H1 (cell line): Measurements from ENCODE around the gene HS1BP3.

Experiments used
- ASH2L ChIP-seq: fragments of 200-600, 300-600 bp; sonication (generic); IDR thresholded peaks from one replicate; pipeline ENCODE4 v1.7.1; 2017; ENCODE audit warnings: low read length
- EP300 ChIP-seq, 2 experiments: IDR thresholded peaks; 1 replicate in 1 of 2; 2 replicates in 1 of 2; pipeline ENCODE4 v1.6.1; 2011 to 2012; ENCODE audit warnings: low read depth in 2 of 2, low read length in 2 of 2, mild to moderate bottlenecking in 2 of 2, borderline replicate concordance in 1 of 2, inconsistent platforms in 1 of 2, moderate library complexity in 1 of 2
- HDAC2 ChIP-seq, 2 experiments: fragments of 300-600 bp in 1 of 2; sonication (generic) in 1 of 2; IDR thresholded peaks; 2 replicates each; pipeline ENCODE4 v1.6.1; 2011 to 2012; ENCODE audit warnings: low read depth in 2 of 2, low read length in 2 of 2, mild to moderate bottlenecking in 2 of 2, moderate library complexity in 2 of 2, borderline replicate concordance in 1 of 2, inconsistent platforms in 1 of 2
- MAX ChIP-seq: IDR thresholded peaks from 2 replicates; pipeline ENCODE4 v1.6.1; 2012; ENCODE audit warnings: inconsistent platforms
- POLR2A ChIP-seq, 2 experiments: IDR thresholded peaks; 1 replicate in 1 of 2; 2 replicates in 1 of 2; pipeline ENCODE4 v1.6.1; 2011; ENCODE audit warnings: low read depth in 2 of 2, low read length in 2 of 2, mild to moderate bottlenecking in 2 of 2; ENCODE audit errors: control extremely low read depth in 1 of 2
- POLR2AphosphoS5 ChIP-seq: IDR thresholded peaks from 2 replicates; pipeline ENCODE4 v1.6.1; 2011; ENCODE audit warnings: low read depth, low read length
- SIX5 ChIP-seq: IDR thresholded peaks from 2 replicates; pipeline ENCODE4 v1.6.1; 2011; ENCODE audit warnings: mild to moderate bottlenecking, low read depth, low read length

DNA sequence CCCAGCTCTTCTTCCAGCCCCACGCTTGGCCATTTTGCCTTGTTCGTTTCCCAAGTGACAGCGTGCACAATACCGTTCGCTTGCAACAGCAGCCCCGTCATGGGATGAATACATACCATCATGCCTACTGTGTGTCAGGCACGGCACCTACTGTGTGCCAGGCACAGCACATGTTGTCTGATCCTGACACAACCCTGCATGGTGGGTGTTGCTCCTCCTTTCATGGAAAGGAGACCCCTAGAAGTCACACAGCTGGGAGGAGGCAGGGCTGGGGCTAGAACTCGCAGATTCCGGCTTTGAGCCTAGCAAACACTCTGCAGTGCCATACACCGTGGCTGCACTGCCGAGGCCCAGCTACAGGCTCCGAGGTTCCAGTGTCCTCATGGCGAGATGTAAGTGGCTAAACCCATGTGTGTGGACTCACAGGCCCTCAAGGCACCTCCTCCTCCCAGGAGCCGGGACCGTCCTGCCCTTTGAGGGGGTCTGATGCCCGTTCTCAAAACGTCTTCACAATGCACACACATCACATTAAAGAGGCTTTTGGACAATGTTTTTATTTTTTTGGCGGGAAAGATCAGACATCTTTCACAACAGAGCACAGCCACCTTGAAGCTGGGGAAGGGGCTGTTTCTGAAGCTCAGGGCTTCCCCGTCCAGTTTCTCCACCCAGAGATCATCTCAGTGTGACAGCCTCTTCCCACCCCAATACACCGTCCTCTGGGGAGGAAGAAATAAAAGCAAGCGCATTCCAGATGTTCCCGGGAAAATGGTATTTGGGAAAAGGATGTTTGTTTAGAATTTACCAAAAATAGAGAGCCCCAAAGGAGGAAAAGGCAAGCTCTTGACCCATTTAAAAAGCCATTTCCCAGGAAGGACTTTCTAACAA, 64.9 kb downstream of the HS1BP3 start:
- no peak for TF ChIP-seq HDAC2 (IDR thresholded peaks at IDR 0.05; ENCODE audit: borderline replicate concordance in 1 of 2, low read depth in 2 of 2, low read length in 2 of 2)
- no peak for TF ChIP-seq MAX
- TF ChIP-seq EP300 (IDR thresholded peaks at IDR 0.05; ENCODE audit: borderline replicate concordance in 1 of 2, low read depth in 2 of 2, low read length in 2 of 2) = no peak
- no peak for TF ChIP-seq SIX5
- TF ChIP-seq POLR2A (IDR thresholded peaks at IDR 0.05; ENCODE audit: control extremely low read depth in 1 of 2, low read depth in 2 of 2, low read length in 2 of 2) = no peak
- TF ChIP-seq ASH2L = no peak
- TF ChIP-seq POLR2AphosphoS5 = no peak
